HepG2 (cell line): ENCODE results near the gene NEK11. TPM values are rescaled to one million over a fixed set of nuclear protein-coding genes. Genes with fewer than 3 reads are reported as not detected.

Source experiments
- ATAC-seq: fragments of 200-7000 bp; cut with Tn5 transposase; 3 replicates; pipeline ENCODE4 v1.9.1; 2020; ENCODE audit warnings: mild to moderate bottlenecking, moderate library complexity
- BruUV-seq: library from RNA; stranded (reverse); fragments of 400-500 nt; replicated peaks from 2 replicates; lab custom pipeline; 2021; lab: Mats Ljungman, UMichigan
- CTCF ChIA-PET: fragments of 300-600 bp; formaldehyde crosslinking; extraction: SDS; loops from one replicate; lab custom pipeline; 2021; ENCODE audit warnings: low total read pairs, inconsistent platforms, low intra/inter-chr PET ratio; lab: Yijun Ruan, JAX
- POLR2A ChIA-PET: fragments of 350-600 bp; sonication (Branson Sonifier 250); formaldehyde crosslinking; loops from one replicate; lab custom pipeline; 2020; ENCODE audit warnings: antibody characterized with exemption, inconsistent platforms; lab: Yijun Ruan, JAX
- DNase-seq: peaks from one replicate; pipeline ENCODE4 v3.0.0-alpha.2; 2015; ENCODE audit warnings: low spot score
- FAIRE-seq: peaks from 3 replicates; lab custom pipeline; 2011; peaks lifted over from hg19 to GRCh38; lab: Jason Lieb, UNC
- H2AFZ ChIP-seq: one replicate; pipeline ENCODE4 v1.6.1; 2011; ENCODE audit warnings: low read length, inconsistent platforms
- H3K27ac ChIP-seq: fragments of 300-600 bp; 3 replicates; pipeline ENCODE4 v1.8.0; 2011; ENCODE audit warnings: mixed run types, mild to moderate bottlenecking, mixed read lengths, low read length, inconsistent platforms; ENCODE audit not compliant: insufficient read depth; ENCODE audit errors: extremely low read length
- H3K27me3 ChIP-seq, 2 experiments: fragments of 200-600 bp in 1 of 2; 2 replicates in 1 of 2; 3 replicates in 1 of 2; pipeline versions ENCODE4 v1.6.0 to v1.8.0; 2011; ENCODE audit warnings: low read length in 2 of 2, mild to moderate bottlenecking in 2 of 2, moderate library complexity in 2 of 2, inconsistent platforms in 1 of 2; ENCODE audit not compliant: insufficient read depth in 2 of 2, control insufficient read depth in 1 of 2
- H3K36me3 ChIP-seq, 2 experiments: fragments of 200-600 bp in 1 of 2; replicated peaks in 1 of 2; 2 replicates in 1 of 2; 3 replicates in 1 of 2; pipeline versions ENCODE4 v1.5.1 to v1.8.0; 2011; ENCODE audit warnings: low read length in 2 of 2, inconsistent platforms in 1 of 2; ENCODE audit not compliant: insufficient read depth in 2 of 2, control insufficient read depth in 1 of 2
- H3K4me1 ChIP-seq: 2 replicates; pipeline ENCODE4 v1.5.1; 2012; ENCODE audit warnings: low read length, inconsistent platforms; ENCODE audit not compliant: insufficient read depth
- H3K4me2 ChIP-seq: 2 replicates; pipeline ENCODE4 v1.6.0; 2011; ENCODE audit warnings: low read depth, low read length, inconsistent platforms
- H3K4me3 ChIP-seq, 3 experiments: fragments of 200-600 bp in 1 of 3; sonication (generic), shearing (Covaris generic) in 1 of 3; replicated peaks in 1 of 3; 2 replicates each; pipeline ENCODE4 v1.5.1; 2011 to 2016; ENCODE audit warnings: low read length in 3 of 3, inconsistent platforms in 2 of 3, low read depth in 2 of 3, mild to moderate bottlenecking in 2 of 3, control low read depth in 1 of 3, mixed read lengths in 1 of 3; ENCODE audit not compliant: insufficient read depth in 1 of 3
- H3K79me2 ChIP-seq: one replicate; pipeline ENCODE4 v1.6.1; 2011; ENCODE audit warnings: low read length, inconsistent platforms; ENCODE audit not compliant: insufficient read depth
- H3K9ac ChIP-seq: 2 replicates; pipeline ENCODE4 v1.6.0; 2011; ENCODE audit warnings: mild to moderate bottlenecking, low read depth, low read length, inconsistent platforms; ENCODE audit not compliant: insufficient read depth
- H3K9me3 ChIP-seq: 2 replicates; pipeline ENCODE4 v1.5.1; 2012; ENCODE audit warnings: mild to moderate bottlenecking, low read length
- H4K20me1 ChIP-seq: 2 replicates; pipeline ENCODE4 v1.6.0; 2011; ENCODE audit warnings: inconsistent platforms, mild to moderate bottlenecking, low read length, moderate library complexity; ENCODE audit not compliant: insufficient read depth
- CTCF ChIP-seq: sonication (generic); formaldehyde crosslinking; IDR thresholded peaks from 2 replicates; pipeline ENCODE4 v1.5.0; 2020; ENCODE audit warnings: mild to moderate bottlenecking, missing genetic modification reagents, moderate library complexity
- EEA1 ChIP-seq: sonication (generic); formaldehyde crosslinking; IDR thresholded peaks from 2 replicates; pipeline ENCODE4 v1.5.1; 2020; ENCODE audit warnings: mild to moderate bottlenecking, missing genetic modification reagents, borderline replicate concordance
- RBAK ChIP-seq: sonication (generic); formaldehyde crosslinking; IDR thresholded peaks from 2 replicates; pipeline ENCODE4 v1.5.1; 2020; ENCODE audit warnings: mild to moderate bottlenecking, missing genetic modification reagents
- ZNF12 ChIP-seq: sonication (generic); formaldehyde crosslinking; IDR thresholded peaks from 2 replicates; pipeline ENCODE4 v1.5.0; 2020; ENCODE audit warnings: missing genetic modification reagents
- ZNF782 ChIP-seq: sonication (generic); formaldehyde crosslinking; IDR thresholded peaks from 2 replicates; pipeline ENCODE4 v1.4.0; 2020; ENCODE audit warnings: missing genetic modification reagents, mild to moderate bottlenecking, borderline replicate concordance
- WGBS: methylation state at CpG from one replicate; pipeline ENCODE4 v1.1.6; 2017; ENCODE audit warnings: low lambda C conversion rate; 5-methylcytosine and 5-hydroxymethylcytosine counted together
- in situ Hi-C: cut with HindIII; loops from 2 replicates; pipeline ENCODE4 v1.10.0; 2017; ENCODE audit warnings: low pct_unique_long_range_greater_than_20kb; ENCODE audit not compliant: extremely low pct_ligation_motif_present
- intact Hi-C: fragments of 100-400 bp; cut with micrococcal nuclease; formaldehyde crosslinking; loops from one replicate; pipeline ENCODE4 v1.10.0; 2022; ENCODE audit not compliant: unreplicated experiment
- polyA plus RNA-seq, 8 experiments: library from polyadenylated mRNA; depleted of rRNA in 3 of 8; stranded (reverse) in 7 of 8; unstranded in 1 of 8; fragments of >200 nt; fragmentation: Illumina TruSeq in 4 of 8; extraction: Trizol in 4 of 8; gene quantifications; 2 replicates each; pipeline versions ENCODE4 v1.2.1 to v1.2.3, GENCODE V29; 2011 to 2016; ENCODE audit warnings: low read depth in 4 of 8, missing spikeins in 1 of 8, mixed read lengths in 1 of 8; ENCODE audit not compliant: insufficient read depth in 1 of 8
- total RNA-seq, 5 experiments: library from RNA; depleted of rRNA; stranded (reverse); fragments of >200 nt; fragmentation: Illumina TruSeq; extraction: Trizol; gene quantifications; 2 replicates each; pipeline ENCODE4 v1.2.3, GENCODE V29; 2016; ENCODE audit warnings: low read depth in 1 of 5

NEK11 gene
- total and polyA plus RNA-seq, 2 of the 13 experiments (the other 11 are each of a cell fraction or from before 2014, with no cell fraction given) = 0.95 to 2.2 TPM

GRCh38 chr3:131141770-131142169 is 115.1 kb downstream of the NEK11 start:
- in situ Hi-C loops = no loop called here
- CTCF ChIA-PET = no interaction called here

GRCh38 chr3:131142580-131142979 is 115.9 kb downstream of the NEK11 start:
- POLR2A ChIA-PET = no interaction called here
- Histone ChIP-seq H4K20me1 (no peaks in the 10 kb centered on the region), H3K4me3 (no peak overlapping the region)
- TF ChIP-seq ZNF782 (CRISPR knock-in tag) = no peak
- peak; percentile 12; the same call in 1 of the 2 replicates for TF ChIP-seq CTCF (CRISPR knock-in tag)
- TF ChIP-seq, all 625 proteins: peak for 1
- DNase-seq (no peak), FAIRE-seq (peak; percentile 40), ATAC-seq (no peak)
- WGBS = 56% methylated on average over 1 of the region's 1 CpG
- Histone ChIP-seq H3K79me2 (no peaks in the 10 kb centered on the region), H3K4me1 (no peaks in the 10 kb centered on the region), H2AFZ (no peak overlapping the region), H3K9ac (no peak overlapping the region), H3K27ac (no peak overlapping the region), H3K27me3 (no peaks in the 10 kb centered on the region), H3K36me3 (no peaks in the 10 kb centered on the region), H3K9me3 (no peaks in the 10 kb centered on the region), H3K4me2 (no peak overlapping the region)
- in situ Hi-C loops = no loop called here
- intact Hi-C loops = no loop called here
- BruUV-seq = no TSS peak
- CTCF ChIA-PET = interaction anchor here (1.2 kb wide), 1 partner anchor 109 kb away, joined by 6 read pairs; no protein-coding TSS in a partner anchor

More at GRCh38 chr3:131141770-131142169, 115.1 kb downstream of the NEK11 start:
- 46% methylated on average over 2 of the region's 2 CpGs for WGBS
- no peak overlapping the region for H2AFZ ChIP-seq
- ATAC-seq = no peak
- no peak overlapping the region for H3K4me2 ChIP-seq
- TF ChIP-seq RBAK (CRISPR knock-in tag) = peak; percentile 84; the same call in 1 of the 2 replicates
- TF ChIP-seq ZNF12 (CRISPR knock-in tag) = 0 out of 2 replicates have a peak, but pooled peaks have one; percentile 16
- no peak for TF ChIP-seq EEA1 (CRISPR knock-in tag)
- H3K36me3 ChIP-seq = no peaks in the 10 kb centered on the region
- H3K27ac ChIP-seq = no peak overlapping the region
- H3K4me1 ChIP-seq = no peaks in the 10 kb centered on the region
- H3K9ac ChIP-seq = no peak overlapping the region
- POLR2A ChIA-PET = no interaction called here
- H3K4me3 ChIP-seq = no peak overlapping the region
- no peaks in the 10 kb centered on the region for H3K79me2 ChIP-seq
- no peak for DNase-seq
- intact Hi-C loops = no loop called here
- no peak for FAIRE-seq
- BruUV-seq = no TSS peak
- no peaks in the 10 kb centered on the region for H3K9me3 ChIP-seq
- no peaks in the 10 kb centered on the region for H4K20me1 ChIP-seq
- no peaks in the 10 kb centered on the region for H3K27me3 ChIP-seq
